ENCODE results near the gene ALDH7A1.

ALDH7A1 gene

GRCh38 chr5:126490167-126490940 lies 104.7 kb downstream of the ALDH7A1 start:
- Histone ChIP-seq H3K27ac (ENCODE audit: low read depth, low read length, severe bottlenecking) (no peak overlapping the region), H3K4me3 (ENCODE audit: extremely low read depth, insufficient read depth, low read length, poor library complexity, severe bottlenecking) (no peak overlapping the region)

GRCh38 chr5:126488443-126489065 lies 106.5 kb downstream of the ALDH7A1 start:
- no peaks in the 10 kb centered on the region for H3K9me3 ChIP-seq (ENCODE audit: control insufficient read depth, low read length)
- no peak overlapping the region for H3K27ac ChIP-seq (ENCODE audit: low read depth, low read length, severe bottlenecking)
- H3K4me1 ChIP-seq (ENCODE audit: control insufficient read depth, insufficient read depth, low read length, poor library complexity, severe bottlenecking): peaks cover 11% of the 10 kb centered on the region
- no peak overlapping the region for H3K4me3 ChIP-seq (ENCODE audit: extremely low read depth, insufficient read depth, low read length, poor library complexity, severe bottlenecking)
- 80% methylated on average over 2 of the region's 7 CpGs; no CpG with 5 or more reads in 1 of the 2 experiments for WGBS, 2 experiments (ENCODE audit: insufficient coverage in 2 of 2)
- no peaks in the 10 kb centered on the region for H3K36me3 ChIP-seq (ENCODE audit: control insufficient read depth, insufficient read depth, low read length)

More at GRCh38 chr5:126490167-126490940, 104.7 kb downstream of the ALDH7A1 start:
- 49 to 53% methylated on average over 11 of the region's 12 CpGs for WGBS, 2 experiments (ENCODE audit: insufficient coverage in 2 of 2)
- H3K9me3 ChIP-seq (ENCODE audit: control insufficient read depth, low read length): no peaks in the 10 kb centered on the region
- H3K36me3 ChIP-seq (ENCODE audit: control insufficient read depth, insufficient read depth, low read length): no peaks in the 10 kb centered on the region
- H3K4me1 ChIP-seq (ENCODE audit: control insufficient read depth, insufficient read depth, low read length, poor library complexity, severe bottlenecking): peaks cover 11% of the 10 kb centered on the region

- Histone ChIP-seq H3K27ac (ENCODE audit: low read depth, low read length, severe bottlenecking) (no peak overlapping the region), H3K4me1 (ENCODE audit: control insufficient read depth, insufficient read depth, low read length, poor library complexity, severe bottlenecking) (peaks cover 11% of the 10 kb centered on the region), H3K36me3 (ENCODE audit: control insufficient read depth, insufficient read depth, low read length) (no peaks in the 10 kb centered on the region)
Measured at GRCh38 chr5:126487596-126487995, 107.4 kb downstream of the ALDH7A1 start.

GRCh38 chr5:126486332-126486731 lies 108.7 kb downstream of the ALDH7A1 start:
- no peaks in the 10 kb centered on the region for H3K36me3 ChIP-seq (ENCODE audit: control insufficient read depth, insufficient read depth, low read length)
- no peak overlapping the region for H3K4me3 ChIP-seq (ENCODE audit: extremely low read depth, insufficient read depth, low read length, poor library complexity, severe bottlenecking)
- H3K27ac ChIP-seq (ENCODE audit: low read depth, low read length, severe bottlenecking): no peak overlapping the region
- H3K9me3 ChIP-seq (ENCODE audit: control insufficient read depth, low read length): no peaks in the 10 kb centered on the region
- WGBS, 2 experiments (ENCODE audit: insufficient coverage in 2 of 2): 92 to 96% methylated on average over 2 to 3 of the region's 3 CpGs
- H3K4me1 ChIP-seq (ENCODE audit: control insufficient read depth, insufficient read depth, low read length, poor library complexity, severe bottlenecking): peaks cover 11% of the 10 kb centered on the region

More at GRCh38 chr5:126487596-126487995, 107.4 kb downstream of the ALDH7A1 start:
- Histone ChIP-seq H3K9me3 (ENCODE audit: control insufficient read depth, low read length) (no peaks in the 10 kb centered on the region), H3K4me3 (ENCODE audit: extremely low read depth, insufficient read depth, low read length, poor library complexity, severe bottlenecking) (no peak overlapping the region)

GRCh38 chr5:126484253-126484652 lies 110.8 kb downstream of the ALDH7A1 start:
- H3K27ac ChIP-seq (ENCODE audit: low read depth, low read length, severe bottlenecking): no peak overlapping the region
- peaks cover 1% of the 10 kb centered on the region for H3K4me1 ChIP-seq (ENCODE audit: control insufficient read depth, insufficient read depth, low read length, poor library complexity, severe bottlenecking)
- 100% methylated on average over 2 of the region's 2 CpGs for WGBS, 2 experiments (ENCODE audit: insufficient coverage in 2 of 2)
- no peaks in the 10 kb centered on the region for H3K9me3 ChIP-seq (ENCODE audit: control insufficient read depth, low read length)
- H3K4me3 ChIP-seq (ENCODE audit: extremely low read depth, insufficient read depth, low read length, poor library complexity, severe bottlenecking): no peak overlapping the region
- H3K36me3 ChIP-seq (ENCODE audit: control insufficient read depth, insufficient read depth, low read length): no peaks in the 10 kb centered on the region

GRCh38 chr5:126483156-126483555 lies 111.9 kb downstream of the ALDH7A1 start:
- WGBS, 2 experiments (ENCODE audit: insufficient coverage in 2 of 2): 100% methylated on average over 1 to 2 of the region's 3 CpGs
- H3K36me3 ChIP-seq (ENCODE audit: control insufficient read depth, insufficient read depth, low read length): no peaks in the 10 kb centered on the region
- no peak overlapping the region for H3K27ac ChIP-seq (ENCODE audit: low read depth, low read length, severe bottlenecking)

GRCh38 chr5:126482591-126482990 lies 112.4 kb downstream of the ALDH7A1 start:
- no peaks in the 10 kb centered on the region for H3K4me1 ChIP-seq (ENCODE audit: control insufficient read depth, insufficient read depth, low read length, poor library complexity, severe bottlenecking)
- no CpG with 5 or more reads among the region's 1 CpG for WGBS, 2 experiments (ENCODE audit: insufficient coverage in 2 of 2)
- no peaks in the 10 kb centered on the region for H3K36me3 ChIP-seq (ENCODE audit: control insufficient read depth, insufficient read depth, low read length)
- H3K4me3 ChIP-seq (ENCODE audit: extremely low read depth, insufficient read depth, low read length, poor library complexity, severe bottlenecking): no peak overlapping the region
- H3K9me3 ChIP-seq (ENCODE audit: control insufficient read depth, low read length): no peaks in the 10 kb centered on the region
- no peak overlapping the region for H3K27ac ChIP-seq (ENCODE audit: low read depth, low read length, severe bottlenecking)

More at GRCh38 chr5:126483156-126483555, 111.9 kb downstream of the ALDH7A1 start:
- Histone ChIP-seq H3K9me3 (ENCODE audit: control insufficient read depth, low read length) (no peaks in the 10 kb centered on the region), H3K4me3 (ENCODE audit: extremely low read depth, insufficient read depth, low read length, poor library complexity, severe bottlenecking) (no peak overlapping the region), H3K4me1 (ENCODE audit: control insufficient read depth, insufficient read depth, low read length, poor library complexity, severe bottlenecking) (no peaks in the 10 kb centered on the region)

GRCh38 chr5:126481243-126481642 lies 113.8 kb downstream of the ALDH7A1 start:
- no peaks in the 10 kb centered on the region for H3K9me3 ChIP-seq (ENCODE audit: control insufficient read depth, low read length)
- no peak overlapping the region for H3K4me3 ChIP-seq (ENCODE audit: extremely low read depth, insufficient read depth, low read length, poor library complexity, severe bottlenecking)
- H3K36me3 ChIP-seq (ENCODE audit: control insufficient read depth, insufficient read depth, low read length): no peaks in the 10 kb centered on the region
- no CpG with 5 or more reads among the region's 2 CpGs for WGBS, 2 experiments (ENCODE audit: insufficient coverage in 2 of 2)
- H3K27ac ChIP-seq (ENCODE audit: low read depth, low read length, severe bottlenecking): no peak overlapping the region
- no peaks in the 10 kb centered on the region for H3K4me1 ChIP-seq (ENCODE audit: control insufficient read depth, insufficient read depth, low read length, poor library complexity, severe bottlenecking)
